B cell (primary cell): ENCODE results near the gene GAL. TPM values are rescaled to one million over a fixed set of nuclear protein-coding genes. Genes with fewer than 3 reads are reported as not detected.

Source experiments
- ATAC-seq: fragments of 200-7000 bp; cut with Tn5 transposase; one replicate; pipeline ENCODE4 v1.10.0; 2021; ENCODE audit warnings: low read depth, mild to moderate bottlenecking, moderate number of reproducible peaks, moderate library complexity
- CTCF ChIA-PET: fragments of 350-600 bp; sonication (Branson Sonifier 250); formaldehyde crosslinking; loops from one replicate; lab custom pipeline; 2021; ENCODE audit warnings: antibody characterized with exemption, inconsistent platforms; lab: Charles Lee
- POLR2A ChIA-PET: fragments of 350-600 bp; sonication (Branson Sonifier 250); formaldehyde crosslinking; loops from one replicate; lab custom pipeline; 2021; ENCODE audit warnings: antibody characterized with exemption; lab: Charles Lee
- DNase-seq: peaks from one replicate; pipeline ENCODE4 v3.0.0; 2013
- H2AFZ ChIP-seq: 2 replicates; pipeline ENCODE4 v1.6.1; 2012; ENCODE audit warnings: mild to moderate bottlenecking, low read depth, low read length; ENCODE audit not compliant: insufficient read depth, poor library complexity, severe bottlenecking
- H3K27ac ChIP-seq, 2 donors: 1 replicate in 1 of 2; 2 replicates in 1 of 2; pipeline ENCODE4 v1.5.1; 2012 to 2013; ENCODE audit warnings: low read length in 2 of 2, mild to moderate bottlenecking in 2 of 2, moderate library complexity in 1 of 2
- H3K27me3 ChIP-seq, 4 experiments: fragments of 200-600 bp in 1 of 4; sonication (generic) in 1 of 4; replicated peaks in 1 of 4; 1 replicate in 2 of 4; 2 replicates in 2 of 4; pipeline versions ENCODE4 v1.6.1 to v1.7.0; 2013 to 2016; ENCODE audit warnings: low read length in 3 of 4, mild to moderate bottlenecking in 2 of 4, mixed read lengths in 1 of 4, moderate library complexity in 1 of 4; ENCODE audit not compliant: insufficient read depth in 4 of 4, control insufficient read depth in 3 of 4; ENCODE audit errors: control extremely low read depth in 1 of 4
- H3K36me3 ChIP-seq, 2 experiments: replicated peaks in 1 of 2; 1 replicate in 1 of 2; 2 replicates in 1 of 2; pipeline versions ENCODE4 v1.6.1 to v1.7.1; 2013; ENCODE audit warnings: low read length in 1 of 2; ENCODE audit not compliant: insufficient read depth in 2 of 2, control insufficient read depth in 1 of 2; ENCODE audit errors: control extremely low read depth in 1 of 2, extremely low read depth in 1 of 2
- H3K4me1 ChIP-seq, 2 donors: fragments of 200-600 bp in 1 of 2; sonication (generic) in 1 of 2; 1 replicate in 1 of 2; 2 replicates in 1 of 2; pipeline versions ENCODE4 v1.5.1 to v1.6.1; 2013 to 2017; ENCODE audit warnings: low read length in 2 of 2; ENCODE audit not compliant: control insufficient read depth in 2 of 2, insufficient read depth in 2 of 2
- H3K4me2 ChIP-seq: replicated peaks from 2 replicates; pipeline ENCODE3; 2012; ENCODE audit warnings: mild to moderate bottlenecking, low read depth, low read length; ENCODE audit not compliant: poor library complexity, severe bottlenecking
- H3K4me3 ChIP-seq, 5 experiments: fragments of 200-600 bp in 1 of 5; sonication (generic) in 1 of 5; 1 replicate in 3 of 5; 2 replicates in 2 of 5; pipeline versions ENCODE4 v1.5.1 to v1.7.0; 2011 to 2016; ENCODE audit warnings: low read length in 4 of 5, mild to moderate bottlenecking in 4 of 5, low read depth in 2 of 5, control low read depth in 1 of 5, moderate library complexity in 1 of 5; ENCODE audit not compliant: insufficient read depth in 1 of 5; ENCODE audit errors: control extremely low read depth in 1 of 5, extremely low read depth in 1 of 5
- H3K79me2 ChIP-seq: fragments of 200-600 bp; sonication (generic); one replicate; pipeline ENCODE4 v1.6.0; 2016; ENCODE audit warnings: low read length; ENCODE audit not compliant: control insufficient read depth, insufficient read depth
- H3K9ac ChIP-seq: fragments of 200-600 bp; sonication (generic); 2 replicates; pipeline ENCODE4 v1.6.1; 2017; ENCODE audit warnings: mild to moderate bottlenecking, low read length, moderate library complexity
- H3K9me3 ChIP-seq, 3 donors: one replicate each; pipeline versions ENCODE4 v1.6.1 to v1.7.1; 2013; ENCODE audit warnings: low read length in 2 of 3; ENCODE audit not compliant: control insufficient read depth in 2 of 3, insufficient read depth in 1 of 3; ENCODE audit errors: control extremely low read depth in 1 of 3
- H4K20me1 ChIP-seq: 2 replicates; pipeline ENCODE4 v1.6.0; 2012; ENCODE audit warnings: mild to moderate bottlenecking, low read length; ENCODE audit not compliant: insufficient read depth, control insufficient read depth, poor library complexity, severe bottlenecking
- H3K27ac Mint-ChIP-seq: one replicate; pipeline ENCODE4 v1.8.0; 2021; ENCODE audit warnings: mixed read lengths
- H3K27me3 Mint-ChIP-seq: one replicate; pipeline ENCODE4 v1.8.0; 2021; ENCODE audit warnings: mixed read lengths
- H3K4me1 Mint-ChIP-seq: one replicate; pipeline ENCODE4 v1.8.0; 2021; ENCODE audit warnings: mixed read lengths
- H3K4me3 Mint-ChIP-seq: one replicate; pipeline ENCODE4 v1.8.0; 2021; ENCODE audit warnings: mixed read lengths
- H3K9me3 Mint-ChIP-seq: one replicate; pipeline ENCODE4 v1.8.0; 2022; ENCODE audit warnings: mixed read lengths; ENCODE audit not compliant: insufficient read depth
- CTCF ChIP-seq: fragments of 200-600 bp; IDR thresholded peaks from one replicate; pipeline ENCODE4 v1.8.0; 2022; ENCODE audit warnings: antibody characterized with exemption, mild to moderate bottlenecking
- EZH2 ChIP-seq: IDR thresholded peaks from 2 replicates; pipeline ENCODE4 v1.6.1; 2012; ENCODE audit warnings: borderline replicate concordance, low read depth, mild to moderate bottlenecking, moderate library complexity, low read length; ENCODE audit not compliant: insufficient read depth, poor library complexity, severe bottlenecking
- WGBS: methylation state at CpG from one replicate; pipeline ENCODE4 v1.1.5; 2013; ENCODE audit warnings: missing lambda C conversion rate; ENCODE audit not compliant: insufficient coverage; 5-methylcytosine and 5-hydroxymethylcytosine counted together
- intact Hi-C: fragments of 100-400 bp; cut with micrococcal nuclease; formaldehyde crosslinking; loops from one replicate; pipeline ENCODE4 v1.10.0; 2022
- polyA plus RNA-seq: library from polyadenylated mRNA; depleted of rRNA; stranded (reverse); fragments of >200 nt; gene quantifications from 2 replicates; pipeline ENCODE4 v1.2.3, GENCODE V29; 2012
- total RNA-seq, 2 donors: library from RNA; stranded (reverse); fragments of 120-200 nt in 1 of 2; gene quantifications; 1 replicate in 1 of 2; 2 replicates in 1 of 2; pipeline versions ENCODE4 v1.2.3 to v1.2.4, GENCODE V29; 2013 to 2022

Gene GAL
- total and polyA plus RNA-seq, 2 donors (not counting 1 experiment from before 2014, with no cell fraction given): not detected

- H3K27me3 ChIP-seq: peaks cover 0 to 12% (median 4%) of the 10 kb centered on the region in 4 experiments
- H3K27ac Mint-ChIP-seq: no peak overlapping the region
- TF ChIP-seq EZH2 (no peak), CTCF (no peak)
- CTCF ChIA-PET: no interaction called here
- H3K4me1 ChIP-seq: no peaks in the 10 kb centered on the region
- 84% methylated on average over 2 of the region's 5 CpGs for WGBS
- intact Hi-C loops: no loop called here
- no peak overlapping the region for H3K4me3 ChIP-seq
- H3K27ac ChIP-seq: no peak overlapping the region
- H3K9ac ChIP-seq: no peak overlapping the region
- ATAC-seq (no peak), DNase-seq (no peak)
- peaks cover 1 to 28% (median 9%) of the 10 kb centered on the region in 3 donors for H3K9me3 ChIP-seq
- H3K27me3 Mint-ChIP-seq: peaks cover 55% of the 10 kb centered on the region
- H3K4me3 Mint-ChIP-seq: no peak overlapping the region
- POLR2A ChIA-PET: no interaction called here
- peaks cover 7% of the 10 kb centered on the region for H3K9me3 Mint-ChIP-seq
- H2AFZ ChIP-seq: no peak overlapping the region
- H3K79me2 ChIP-seq: no peaks in the 10 kb centered on the region
- H3K4me2 ChIP-seq: no peak overlapping the region
- H4K20me1 ChIP-seq: no peaks in the 10 kb centered on the region
- no peaks in the 10 kb centered on the region for H3K4me1 Mint-ChIP-seq
- no peaks in the 10 kb centered on the region for H3K36me3 ChIP-seq
Observed at GRCh38 chr11:68694431-68695297, 10.3 kb downstream of the GAL start.

GRCh38 chr11:68695531-68695930 lies 11.2 kb downstream of the GAL start:
- intact Hi-C loops: no loop called here
- no peak for TF ChIP-seq EZH2
- no peak for TF ChIP-seq CTCF
- ChIA-PET CTCF (no interaction called here), POLR2A (no interaction called here)
- Histone ChIP-seq H3K36me3 (no peaks in the 10 kb centered on the region), H3K4me3 (no peak overlapping the region), H3K27me3 (peaks cover 0 to 12% (median 4%) of the 10 kb centered on the region in 4 experiments), H3K9ac (no peak overlapping the region), H2AFZ (no peak overlapping the region), H3K4me2 (no peak overlapping the region), H3K4me1 (no peaks in the 10 kb centered on the region), H3K79me2 (no peaks in the 10 kb centered on the region), H4K20me1 (no peaks in the 10 kb centered on the region), H3K9me3 (peaks cover 1 to 28% (median 9%) of the 10 kb centered on the region in 3 donors), H3K27ac (no peak overlapping the region)
- peaks cover 55% of the 10 kb centered on the region for H3K27me3 Mint-ChIP-seq
- H3K9me3 Mint-ChIP-seq: peaks cover 7% of the 10 kb centered on the region
- 50% methylated on average over 1 of the region's 2 CpGs for WGBS
- no peak overlapping the region for H3K27ac Mint-ChIP-seq
- H3K4me1 Mint-ChIP-seq: no peaks in the 10 kb centered on the region
- no peak for ATAC-seq
- DNase-seq: no peak
- H3K4me3 Mint-ChIP-seq: no peak overlapping the region
